ENCODE results near the gene TANGO6. TPM values are rescaled to one million over a fixed set of nuclear protein-coding genes. Genes with fewer than 3 reads are reported as not detected.
A peak's percentile ranks its signal among the peaks of the same experiment; 100 is the strongest.

Gene TANGO6
- total RNA-seq, 2 donors from 2014 or later, result 9.6 to 15.3 TPM

DNA sequence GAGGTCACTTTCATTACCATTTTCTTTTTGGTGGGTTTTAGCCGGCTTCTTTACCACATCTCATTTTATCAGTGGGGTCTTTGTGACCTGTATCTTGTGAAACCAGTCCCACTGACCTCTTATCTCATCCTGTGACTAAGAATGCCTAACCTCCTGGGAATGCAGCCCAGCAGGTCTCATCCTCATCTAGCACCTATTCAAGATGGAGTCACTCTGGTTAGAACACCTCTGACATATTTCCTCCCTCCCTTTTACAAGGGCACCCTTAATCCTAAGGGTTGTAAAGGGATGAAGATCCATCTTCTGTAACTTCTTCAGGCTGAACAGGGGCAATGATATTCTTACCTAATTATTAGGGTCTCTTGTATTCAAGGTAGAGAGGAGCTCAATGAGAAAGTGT lies 154.2 kb downstream of the TANGO6 start:
- Histone ChIP-seq H3K9me3 (ENCODE audit: control insufficient read depth, low read length) (peaks cover 51% of the 10 kb centered on the region), H3K27me3 (ENCODE audit: control insufficient read depth, insufficient read depth, low read length, poor library complexity, severe bottlenecking) (no peaks in the 10 kb centered on the region), H3K4me3 (ENCODE audit: low read length) (peak overlapping the region; percentile 6), H3K27ac (ENCODE audit: low read depth, low read length) (no peak overlapping the region), H3K36me3 (ENCODE audit: control insufficient read depth, insufficient read depth, low read length) (no peaks in the 10 kb centered on the region), H3K9ac (ENCODE audit: extremely low read depth, low read length, poor library complexity, severe bottlenecking) (no peak overlapping the region), H3K4me1 (ENCODE audit: control insufficient read depth, insufficient read depth, low read length) (peaks cover 14% of the 10 kb centered on the region)
- no peak overlapping the region for H3K27ac Mint-ChIP-seq
- peaks cover 30% of the 10 kb centered on the region for H3K9me3 Mint-ChIP-seq
- 80 to 94% methylated on average over 1 of the region's 1 CpG for WGBS, 2 experiments (ENCODE audit: insufficient coverage in 1 of 2, insufficient read length in 1 of 2)
- H3K4me1 Mint-ChIP-seq, result peaks cover 42% of the 10 kb centered on the region
- peaks cover 18% of the 10 kb centered on the region for H3K36me3 Mint-ChIP-seq (ENCODE audit: low read depth)
- TF ChIP-seq, protein P1, sequence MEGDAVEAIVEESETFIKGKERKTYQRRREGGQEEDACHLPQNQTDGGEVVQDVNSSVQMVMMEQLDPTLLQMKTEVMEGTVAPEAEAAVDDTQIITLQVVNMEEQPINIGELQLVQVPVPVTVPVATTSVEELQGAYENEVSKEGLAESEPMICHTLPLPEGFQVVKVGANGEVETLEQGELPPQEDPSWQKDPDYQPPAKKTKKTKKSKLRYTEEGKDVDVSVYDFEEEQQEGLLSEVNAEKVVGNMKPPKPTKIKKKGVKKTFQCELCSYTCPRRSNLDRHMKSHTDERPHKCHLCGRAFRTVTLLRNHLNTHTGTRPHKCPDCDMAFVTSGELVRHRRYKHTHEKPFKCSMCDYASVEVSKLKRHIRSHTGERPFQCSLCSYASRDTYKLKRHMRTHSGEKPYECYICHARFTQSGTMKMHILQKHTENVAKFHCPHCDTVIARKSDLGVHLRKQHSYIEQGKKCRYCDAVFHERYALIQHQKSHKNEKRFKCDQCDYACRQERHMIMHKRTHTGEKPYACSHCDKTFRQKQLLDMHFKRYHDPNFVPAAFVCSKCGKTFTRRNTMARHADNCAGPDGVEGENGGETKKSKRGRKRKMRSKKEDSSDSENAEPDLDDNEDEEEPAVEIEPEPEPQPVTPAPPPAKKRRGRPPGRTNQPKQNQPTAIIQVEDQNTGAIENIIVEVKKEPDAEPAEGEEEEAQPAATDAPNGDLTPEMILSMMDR (conservative IDR thresholded peaks at IDR 0.05), result no peak
- H3K4me3 Mint-ChIP-seq, result no peak overlapping the region
- no peaks in the 10 kb centered on the region for H3K27me3 Mint-ChIP-seq (ENCODE audit: insufficient read depth)
- DNase-seq, result no peak

DNA sequence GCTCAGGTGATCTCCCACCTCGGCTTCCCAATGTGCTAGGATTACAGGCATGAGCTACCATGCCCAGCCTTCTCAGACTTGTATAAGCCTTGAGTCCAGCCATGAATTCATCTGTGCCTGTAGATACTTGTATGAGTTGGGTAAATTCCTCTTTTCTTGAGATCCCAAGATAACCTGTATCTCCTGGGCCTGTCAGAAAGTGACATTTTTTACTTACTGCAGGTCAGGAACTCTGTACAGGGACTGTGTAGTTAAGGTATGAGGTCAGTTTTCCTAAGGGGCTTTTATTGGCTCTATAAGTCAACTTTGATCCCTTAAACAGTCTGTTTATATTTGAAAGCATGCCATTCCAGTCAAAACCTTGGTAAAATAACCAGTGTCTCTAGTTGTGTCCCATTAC lies 155.8 kb downstream of the TANGO6 start:
- H3K36me3 Mint-ChIP-seq (ENCODE audit: low read depth), result peaks cover 26% of the 10 kb centered on the region
- no peak overlapping the region for H3K4me3 Mint-ChIP-seq
- Histone ChIP-seq H3K9ac (ENCODE audit: extremely low read depth, low read length, poor library complexity, severe bottlenecking) (no peak overlapping the region), H3K27me3 (ENCODE audit: control insufficient read depth, insufficient read depth, low read length, poor library complexity, severe bottlenecking) (no peaks in the 10 kb centered on the region), H3K36me3 (ENCODE audit: control insufficient read depth, insufficient read depth, low read length) (no peaks in the 10 kb centered on the region), H3K27ac (ENCODE audit: low read depth, low read length) (no peak overlapping the region), H3K9me3 (ENCODE audit: control insufficient read depth, low read length) (peaks cover 65% of the 10 kb centered on the region), H3K4me3 (ENCODE audit: low read length) (peak overlapping the region; percentile 34), H3K4me1 (ENCODE audit: control insufficient read depth, insufficient read depth, low read length) (peaks cover 6% of the 10 kb centered on the region)
- peaks cover 32% of the 10 kb centered on the region for H3K4me1 Mint-ChIP-seq
- H3K9me3 Mint-ChIP-seq, result peaks cover 44% of the 10 kb centered on the region
- no peak for DNase-seq
- WGBS, 2 experiments (ENCODE audit: insufficient coverage in 1 of 2, insufficient read length in 1 of 2), result 87 to 100% methylated on average over 1 of the region's 1 CpG
- TF ChIP-seq, protein P1 (conservative IDR thresholded peaks at IDR 0.05), result no peak
- no peaks in the 10 kb centered on the region for H3K27me3 Mint-ChIP-seq (ENCODE audit: insufficient read depth)
- H3K27ac Mint-ChIP-seq, result no peak overlapping the region

DNA sequence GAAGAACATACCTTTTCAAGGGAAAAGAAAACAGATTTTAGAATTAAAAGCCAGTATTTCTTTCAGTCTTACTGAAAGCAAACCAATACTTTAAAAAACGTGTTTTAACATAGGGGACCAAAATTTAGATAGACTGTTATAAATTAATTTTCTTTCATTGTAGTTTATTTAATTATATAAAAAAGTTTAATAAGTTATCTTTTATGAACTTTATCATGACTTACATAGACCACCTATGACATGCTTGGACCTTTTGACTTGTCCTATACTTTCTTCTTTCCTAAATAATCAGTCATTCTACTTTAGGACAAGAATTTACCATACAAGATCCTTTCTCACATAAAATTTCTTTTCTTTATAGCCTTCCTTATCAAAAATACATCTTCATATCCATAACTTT lies 160.2 kb downstream of the TANGO6 start:
- Histone ChIP-seq H3K9ac (ENCODE audit: extremely low read depth, low read length, poor library complexity, severe bottlenecking) (no peak overlapping the region), H3K27ac (ENCODE audit: low read depth, low read length) (no peak overlapping the region), H3K27me3 (ENCODE audit: control insufficient read depth, insufficient read depth, low read length, poor library complexity, severe bottlenecking) (no peaks in the 10 kb centered on the region), H3K4me1 (ENCODE audit: control insufficient read depth, insufficient read depth, low read length) (no peaks in the 10 kb centered on the region), H3K4me3 (ENCODE audit: low read length) (peak overlapping the region; percentile 2), H3K9me3 (ENCODE audit: control insufficient read depth, low read length) (peaks cover 69% of the 10 kb centered on the region), H3K36me3 (ENCODE audit: control insufficient read depth, insufficient read depth, low read length) (no peaks in the 10 kb centered on the region)
- peaks cover 55% of the 10 kb centered on the region for H3K9me3 Mint-ChIP-seq
- H3K4me3 Mint-ChIP-seq, result no peak overlapping the region
- H3K36me3 Mint-ChIP-seq (ENCODE audit: low read depth), result peaks cover 33% of the 10 kb centered on the region
- TF ChIP-seq, protein P1 (conservative IDR thresholded peaks at IDR 0.05), result no peak
- DNase-seq, result no peak
- no peak overlapping the region for H3K27ac Mint-ChIP-seq
- no peaks in the 10 kb centered on the region for H3K27me3 Mint-ChIP-seq (ENCODE audit: insufficient read depth)
- WGBS, 2 experiments (ENCODE audit: insufficient coverage in 1 of 2, insufficient read length in 1 of 2), result no CpG with 5 or more reads among the region's 1 CpG
- no peaks in the 10 kb centered on the region for H3K4me1 Mint-ChIP-seq
